Stimulated activated naive CD8-positive, alpha-beta T cell treated with anti-CD3 and anti-CD28 coated beads, Interleukin-15, Interleukin-2, amounts not matched to agents 100 ng/mL and 50 ng/mL, for 24 hours (primary cell): ENCODE data around the gene CHERP.
"Not testable (repeated sequence)": the region's sequence is repeated elsewhere in the genome, so short reads cannot be mapped to it uniquely, and the experiment has no call there.

Experiments
- H3K27ac Mint-ChIP-seq: one replicate; pipeline ENCODE4 v1.8.0; 2021; ENCODE audit warnings: mild to moderate bottlenecking, mixed read lengths
- H3K27me3 Mint-ChIP-seq: one replicate; pipeline ENCODE4 v1.8.0; 2021; ENCODE audit warnings: mixed read lengths
- H3K36me3 Mint-ChIP-seq: one replicate; pipeline ENCODE4 v1.8.0; 2021; ENCODE audit warnings: low read depth, mixed read lengths
- H3K4me1 Mint-ChIP-seq: one replicate; pipeline ENCODE4 v1.8.0; 2021; ENCODE audit warnings: low read depth, mixed read lengths
- H3K4me3 Mint-ChIP-seq: one replicate; pipeline ENCODE4 v1.8.0; 2021; ENCODE audit warnings: mild to moderate bottlenecking, mixed read lengths
- H3K9me3 Mint-ChIP-seq: one replicate; pipeline ENCODE4 v1.8.0; 2021; ENCODE audit warnings: mixed read lengths

CHERP gene

DNA sequence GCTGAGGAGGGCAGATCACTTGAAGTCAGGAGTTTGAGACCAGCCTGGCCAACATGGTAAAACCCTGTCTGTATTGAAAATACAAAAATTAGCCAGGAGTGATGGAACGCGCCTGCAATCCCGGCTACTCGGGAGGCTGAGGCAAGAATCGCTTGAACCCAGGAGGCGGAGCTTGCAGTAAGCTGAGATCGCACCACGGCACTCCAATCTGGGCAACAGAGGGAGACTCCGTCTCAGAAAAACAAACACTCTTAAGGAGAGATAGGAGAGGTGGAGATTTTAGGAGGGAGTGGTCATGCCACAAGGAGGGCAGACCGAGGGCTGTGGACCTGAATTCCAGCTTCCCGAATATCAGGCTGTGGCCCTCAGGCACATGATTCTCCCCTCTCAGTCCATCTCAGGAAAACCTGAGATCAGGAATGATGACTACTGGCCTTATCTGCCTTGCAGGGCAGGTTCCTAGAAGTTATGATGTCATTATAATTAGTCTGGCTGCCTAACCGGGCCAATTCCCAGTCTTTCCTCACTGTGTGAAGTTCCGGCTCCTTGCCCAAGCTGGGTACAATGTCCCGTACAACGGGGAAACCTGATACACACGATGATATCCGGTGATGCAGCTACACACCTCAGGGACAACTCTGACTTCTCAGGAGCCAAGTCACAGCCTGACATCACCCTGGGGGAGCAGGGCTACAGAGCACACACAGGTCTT lies 27.5 kb upstream of the CHERP start:
- Mint-ChIP-seq H3K27ac (no peak overlapping the region), H3K27me3 (no peaks in the 10 kb centered on the region), H3K36me3 (peaks cover 51% of the 10 kb centered on the region), H3K9me3 (no peaks in the 10 kb centered on the region), H3K4me1 (peaks cover 59% of the 10 kb centered on the region), H3K4me3 (peak overlapping the region; percentile 90)

DNA sequence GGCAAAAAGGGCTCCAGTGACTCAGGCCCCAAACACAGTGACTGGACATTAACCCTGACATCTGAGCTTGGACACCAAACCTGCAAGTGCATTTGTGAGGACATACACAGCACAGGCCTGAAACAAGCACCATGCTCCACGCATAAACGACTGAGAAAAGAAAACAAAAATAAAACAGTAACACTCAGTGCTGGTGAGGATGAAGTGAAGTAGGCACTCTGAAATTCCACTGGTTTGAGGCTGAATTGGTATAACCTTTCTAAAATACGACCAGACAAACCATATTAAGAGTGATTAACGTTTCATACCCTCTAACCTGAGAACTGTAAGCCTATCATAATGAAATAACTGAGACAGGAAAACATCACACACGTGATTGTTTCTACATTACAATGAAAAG lies 24.5 kb upstream of the CHERP start:
- Mint-ChIP-seq H3K4me1 (peaks cover 35% of the 10 kb centered on the region), H3K27me3 (no peaks in the 10 kb centered on the region), H3K27ac (peak overlapping the region; percentile 86), H3K36me3 (peaks cover 72% of the 10 kb centered on the region), H3K4me3 (peak overlapping the region; percentile 34), H3K9me3 (no peaks in the 10 kb centered on the region)

DNA sequence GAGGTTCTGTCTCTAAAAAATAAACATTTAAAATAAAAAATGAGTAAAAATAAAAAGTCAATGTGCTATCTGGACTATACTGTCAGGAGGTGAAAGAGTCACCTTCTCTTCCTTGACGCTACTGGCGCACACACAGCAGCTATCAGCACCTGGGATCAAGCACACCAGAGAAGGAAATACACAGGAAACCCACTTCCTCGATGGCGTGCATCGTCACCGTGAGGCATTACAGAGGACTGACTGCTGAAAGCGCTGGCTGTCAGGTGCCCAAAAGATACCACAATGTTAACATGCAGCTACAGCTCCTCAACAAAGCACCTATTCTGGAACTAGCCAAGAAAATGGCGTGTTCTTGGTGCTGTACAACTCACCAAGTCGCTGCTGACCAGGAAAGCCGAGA lies 23.9 kb upstream of the CHERP start:
- no peaks in the 10 kb centered on the region for H3K27me3 Mint-ChIP-seq

DNA sequence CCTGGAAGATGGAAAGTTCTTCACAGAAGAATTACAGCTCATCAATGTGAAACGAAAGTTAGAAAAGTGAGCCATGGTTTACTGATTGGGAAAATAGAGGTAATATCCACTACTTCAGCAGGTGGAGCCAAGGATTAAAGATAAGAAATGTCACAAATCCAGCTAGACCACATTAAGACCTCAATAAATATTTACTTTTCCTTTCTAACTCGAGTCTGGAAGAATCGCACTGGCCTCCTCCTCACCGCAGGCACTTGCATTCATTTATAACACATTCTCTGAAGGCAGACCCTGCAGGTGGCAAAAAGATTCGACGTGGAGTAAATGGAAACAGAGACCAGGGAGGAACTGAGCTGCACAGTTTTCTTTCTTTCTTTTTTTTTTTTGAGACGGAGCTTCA lies 22.6 kb upstream of the CHERP start:
- H3K36me3 Mint-ChIP-seq: peaks cover 76% of the 10 kb centered on the region
- peak overlapping the region; percentile 49 for H3K27ac Mint-ChIP-seq
- no peaks in the 10 kb centered on the region for H3K27me3 Mint-ChIP-seq
- H3K9me3 Mint-ChIP-seq: no peaks in the 10 kb centered on the region
- no peak overlapping the region for H3K4me3 Mint-ChIP-seq
- peaks cover 18% of the 10 kb centered on the region for H3K4me1 Mint-ChIP-seq

More for the DNA sequence above, 23.9 kb upstream of the CHERP start:
- Mint-ChIP-seq H3K4me1 (peaks cover 29% of the 10 kb centered on the region), H3K27ac (peak overlapping the region; percentile 86), H3K9me3 (no peaks in the 10 kb centered on the region), H3K36me3 (peaks cover 77% of the 10 kb centered on the region), H3K4me3 (peak overlapping the region; percentile 34)

DNA sequence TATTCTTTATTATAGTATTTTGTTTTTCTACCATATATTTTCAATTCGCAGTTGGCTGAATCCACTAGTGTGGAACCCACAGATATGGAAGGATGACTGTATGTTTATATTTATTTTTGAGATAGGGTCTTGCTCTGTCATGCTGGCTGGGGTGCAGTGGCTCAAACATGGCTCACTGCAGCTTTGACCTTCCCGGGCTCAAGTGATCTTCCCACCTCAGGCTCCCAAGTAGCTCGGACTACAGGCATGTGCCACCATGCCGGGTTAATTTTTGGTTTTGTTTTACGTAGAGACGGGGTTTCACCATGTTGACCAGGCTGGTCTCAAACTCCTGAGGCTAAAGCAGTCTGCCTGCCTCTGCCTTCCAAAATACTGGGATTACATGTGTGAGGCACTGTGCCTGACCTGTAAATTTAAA lies 20.4 kb upstream of the CHERP start:
- peaks cover 69% of the 10 kb centered on the region for H3K36me3 Mint-ChIP-seq
- no peaks in the 10 kb centered on the region for H3K9me3 Mint-ChIP-seq
- no peaks in the 10 kb centered on the region for H3K27me3 Mint-ChIP-seq
- H3K4me3 Mint-ChIP-seq: no peak overlapping the region
- no peak overlapping the region for H3K27ac Mint-ChIP-seq
- peaks cover 18% of the 10 kb centered on the region for H3K4me1 Mint-ChIP-seq

DNA sequence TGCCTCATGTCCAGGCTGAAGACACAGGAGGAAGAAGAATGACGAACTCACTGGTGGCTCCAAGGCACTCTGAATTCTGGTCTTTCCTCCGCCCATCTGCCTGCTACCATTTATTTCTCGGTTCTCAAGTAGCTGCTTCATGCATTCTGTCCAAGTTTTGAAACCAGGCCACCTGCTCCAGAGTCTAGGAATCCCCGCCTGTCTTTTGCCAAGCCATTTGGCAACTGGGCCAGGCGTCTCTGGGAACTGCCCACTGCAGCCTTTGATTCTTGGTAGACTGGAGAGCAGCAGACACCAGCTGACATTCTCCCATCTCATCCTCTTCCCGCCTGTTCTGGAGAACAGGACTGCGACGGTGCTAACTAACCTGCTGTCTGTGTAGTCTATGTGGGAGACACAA lies 19.1 kb upstream of the CHERP start:
- H3K27me3 Mint-ChIP-seq: no peaks in the 10 kb centered on the region
- no peak overlapping the region for H3K27ac Mint-ChIP-seq
- no peaks in the 10 kb centered on the region for H3K9me3 Mint-ChIP-seq
- peaks cover 11% of the 10 kb centered on the region for H3K4me1 Mint-ChIP-seq
- no peak overlapping the region for H3K4me3 Mint-ChIP-seq
- peaks cover 60% of the 10 kb centered on the region for H3K36me3 Mint-ChIP-seq

DNA sequence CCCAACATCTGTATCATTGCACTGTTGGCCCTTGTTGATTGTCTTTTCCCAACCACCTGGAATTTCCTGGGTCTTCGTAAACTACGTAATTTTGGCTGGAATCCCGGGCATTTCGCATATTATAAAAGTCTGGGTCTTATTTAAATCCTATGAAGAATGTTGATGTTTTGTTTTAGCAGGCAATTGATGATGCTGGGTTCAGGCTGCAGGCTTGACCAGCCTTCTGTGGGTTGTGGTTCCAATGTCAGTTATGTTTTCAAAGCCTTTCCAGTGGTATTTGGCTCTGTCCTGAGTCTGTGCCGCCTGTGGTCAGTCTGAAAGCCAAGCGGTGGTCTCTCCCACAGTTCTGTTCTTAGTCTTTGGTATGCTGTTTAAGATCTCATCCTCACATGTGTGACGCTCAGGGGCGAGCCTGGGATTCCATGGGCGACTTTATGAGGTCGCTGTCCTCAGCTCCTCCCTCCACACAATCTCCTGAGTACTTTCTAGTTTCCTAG lies 17.6 kb upstream of the CHERP start:
- Mint-ChIP-seq H3K36me3 (peaks cover 64% of the 10 kb centered on the region), H3K4me1 (peaks cover under 1% of the 10 kb centered on the region), H3K9me3 (no peaks in the 10 kb centered on the region), H3K4me3 (no peak overlapping the region), H3K27ac (no peak overlapping the region), H3K27me3 (no peaks in the 10 kb centered on the region)

DNA sequence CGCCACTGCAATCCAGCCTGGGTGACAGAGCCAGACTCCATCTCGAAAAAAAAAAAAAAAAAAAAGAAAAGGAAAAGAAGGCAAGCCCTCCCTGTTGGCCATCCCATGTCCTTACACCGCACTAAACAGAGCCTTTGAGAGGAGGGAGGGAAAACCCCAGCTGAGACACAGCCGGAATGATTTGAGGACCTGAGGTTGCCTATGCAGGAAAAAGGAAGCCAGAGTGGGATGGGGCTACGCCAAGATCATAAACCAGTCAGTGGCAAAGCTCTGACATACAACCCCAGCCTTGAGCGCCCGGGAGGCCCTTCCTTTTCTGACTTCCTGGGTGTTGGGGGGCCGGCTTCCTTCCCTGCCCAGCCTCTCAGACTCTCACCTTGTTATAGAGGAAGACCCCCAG lies 12.5 kb upstream of the CHERP start:
- no peak overlapping the region for H3K4me3 Mint-ChIP-seq
- H3K27ac Mint-ChIP-seq: no peak overlapping the region
- peaks cover 4% of the 10 kb centered on the region for H3K4me1 Mint-ChIP-seq
- no peaks in the 10 kb centered on the region for H3K27me3 Mint-ChIP-seq
- H3K9me3 Mint-ChIP-seq: no peaks in the 10 kb centered on the region
- peaks cover 42% of the 10 kb centered on the region for H3K36me3 Mint-ChIP-seq

DNA sequence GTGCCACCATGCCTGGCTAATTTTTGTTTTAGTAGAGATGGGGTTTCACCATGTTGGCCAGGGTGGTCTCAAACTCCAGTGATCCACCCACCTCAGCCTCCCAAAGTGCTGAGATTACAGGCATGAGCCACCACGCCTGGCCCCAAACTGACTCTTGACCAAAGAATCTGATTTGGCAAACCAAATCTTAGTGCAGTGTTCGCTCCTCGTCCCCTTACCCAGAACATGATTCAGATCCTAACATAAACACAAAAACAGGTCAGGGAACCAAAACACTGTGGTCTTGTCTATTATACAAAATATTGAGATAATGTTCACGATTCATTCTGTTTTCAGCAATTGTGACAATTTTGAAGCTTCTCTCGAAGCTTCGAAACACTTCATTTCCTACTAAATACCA lies 9.7 kb upstream of the CHERP start:
- not testable (repeated sequence) for H3K4me1 Mint-ChIP-seq, H3K4me3 Mint-ChIP-seq, H3K27ac Mint-ChIP-seq, H3K9me3 Mint-ChIP-seq, H3K27me3 Mint-ChIP-seq
- H3K36me3 Mint-ChIP-seq: peaks cover 37% of the 10 kb centered on the region

DNA sequence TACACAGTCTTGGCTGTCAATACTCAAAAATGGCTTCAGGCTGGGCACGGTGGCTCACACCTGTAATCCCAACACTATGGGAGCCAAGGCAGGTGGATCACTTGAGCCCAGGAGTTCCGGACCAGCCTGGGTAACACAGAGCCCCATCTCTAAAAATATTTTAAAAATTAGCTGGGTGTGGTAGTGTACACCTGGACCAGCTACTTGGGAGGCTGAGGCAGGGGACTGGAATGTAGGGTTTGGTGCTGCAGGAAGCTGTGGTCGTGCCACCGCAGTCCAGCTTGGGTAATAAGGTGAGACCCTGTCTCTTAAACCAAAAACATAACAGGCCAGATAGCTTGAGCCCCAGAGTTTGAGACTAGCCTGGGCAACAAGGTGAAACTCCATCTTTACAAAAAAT lies 6.7 kb upstream of the CHERP start:
- no peaks in the 10 kb centered on the region for H3K27me3 Mint-ChIP-seq
- H3K36me3 Mint-ChIP-seq: peaks cover 26% of the 10 kb centered on the region
- H3K4me3 Mint-ChIP-seq: no peak overlapping the region
- H3K27ac Mint-ChIP-seq: no peak overlapping the region
- peaks cover 13% of the 10 kb centered on the region for H3K4me1 Mint-ChIP-seq
- no peaks in the 10 kb centered on the region for H3K9me3 Mint-ChIP-seq

DNA sequence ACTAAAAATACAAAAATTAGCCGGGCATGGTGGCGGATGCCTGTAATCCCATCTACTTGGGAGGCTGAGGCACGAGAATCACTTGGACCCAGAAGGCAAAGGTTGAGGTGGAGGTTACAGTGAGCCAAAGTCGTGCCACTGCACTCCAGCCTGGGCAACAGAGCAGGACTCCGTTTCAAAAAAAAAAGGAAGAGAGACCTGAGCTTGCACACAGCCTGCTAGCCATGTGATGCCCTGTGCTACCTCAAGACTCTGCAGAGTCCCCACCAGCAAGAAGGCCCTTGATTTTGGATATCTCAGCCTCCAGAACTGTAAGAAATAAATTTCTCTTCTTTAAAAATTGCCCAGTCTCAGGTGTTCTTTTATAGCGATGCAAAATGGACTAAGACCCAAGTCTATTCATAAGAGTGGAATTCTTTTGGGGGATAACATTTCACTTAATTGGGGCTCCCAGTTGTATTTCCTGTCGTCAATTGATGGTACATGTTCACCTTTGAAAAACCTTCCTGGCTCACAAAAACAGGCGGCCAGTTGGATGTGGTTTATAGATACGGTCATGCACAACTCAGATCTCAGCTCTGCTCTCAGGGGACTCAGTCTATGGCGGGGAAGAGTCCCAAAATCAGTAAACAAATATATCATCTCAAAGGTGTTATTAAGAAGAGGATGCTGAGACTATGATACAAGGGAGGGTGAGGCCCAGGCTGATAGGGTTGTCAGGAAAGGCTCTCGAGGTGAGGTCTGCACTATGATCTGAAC lies 2.4 kb upstream of the CHERP start:
- Mint-ChIP-seq H3K4me1 (peaks cover 38% of the 10 kb centered on the region), H3K36me3 (peaks cover 28% of the 10 kb centered on the region), H3K27ac (peak overlapping the region; percentile 49), H3K4me3 (peak overlapping the region; percentile 62), H3K27me3 (no peaks in the 10 kb centered on the region), H3K9me3 (no peaks in the 10 kb centered on the region)

DNA sequence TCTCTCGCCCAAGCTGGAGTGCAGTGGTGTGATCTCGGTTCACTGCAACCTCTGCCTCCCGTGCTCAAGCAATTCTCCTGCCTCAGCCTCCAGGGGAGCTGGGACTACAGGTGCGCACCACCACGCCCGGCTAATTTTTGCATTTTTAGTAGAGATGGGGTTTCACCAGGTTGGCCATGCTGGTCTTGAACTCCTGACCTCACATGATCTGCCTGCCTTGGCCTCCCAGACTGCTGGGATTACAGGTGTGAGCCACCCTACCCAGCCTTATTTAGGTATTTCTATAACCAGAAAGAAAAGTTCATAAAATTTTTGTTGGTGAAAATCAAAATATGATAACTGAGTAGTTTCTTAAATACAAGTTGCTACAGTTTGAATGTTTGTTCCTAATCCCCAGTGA lies 1.5 kb upstream of the CHERP start:
- H3K27me3 Mint-ChIP-seq, H3K9me3 Mint-ChIP-seq: not testable (repeated sequence)
- peaks cover 36% of the 10 kb centered on the region for H3K36me3 Mint-ChIP-seq
- peak overlapping the region; percentile 97 for H3K4me3 Mint-ChIP-seq
- peaks cover 45% of the 10 kb centered on the region for H3K4me1 Mint-ChIP-seq
- H3K27ac Mint-ChIP-seq: peak overlapping the region; percentile 94

DNA sequence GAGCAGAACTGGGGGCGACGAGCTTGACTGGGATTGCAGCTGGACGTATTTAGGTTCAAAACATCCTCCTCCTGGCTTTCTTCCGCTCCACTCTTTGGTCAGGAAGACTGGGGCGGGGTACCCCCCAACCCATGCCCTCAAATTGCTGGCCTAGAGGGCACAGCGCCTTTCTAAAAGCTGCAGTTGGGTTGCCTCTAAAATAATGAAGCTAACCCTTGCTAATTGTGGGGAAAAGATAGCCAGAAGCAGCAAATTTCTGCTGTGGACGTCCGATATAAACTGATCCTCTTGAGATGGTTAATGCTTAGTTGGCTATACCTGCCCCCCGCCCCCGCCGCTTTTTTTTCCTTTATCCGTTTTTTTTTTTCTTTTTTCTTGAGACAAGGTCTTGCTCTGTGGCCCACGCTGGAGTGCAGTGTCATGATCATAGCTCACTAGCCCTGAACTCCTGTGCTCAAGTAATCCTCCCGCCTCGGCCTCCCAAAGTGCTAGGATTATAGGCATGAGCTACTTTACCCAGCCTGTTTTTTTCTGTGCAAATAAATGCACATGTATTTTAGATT lies 754 bp upstream of the CHERP start:
- H3K27me3 Mint-ChIP-seq: no peaks in the 10 kb centered on the region
- H3K9me3 Mint-ChIP-seq: no peaks in the 10 kb centered on the region
- peak overlapping the region; percentile 97 for H3K4me3 Mint-ChIP-seq
- peaks cover 51% of the 10 kb centered on the region for H3K4me1 Mint-ChIP-seq
- peaks cover 42% of the 10 kb centered on the region for H3K36me3 Mint-ChIP-seq
- H3K27ac Mint-ChIP-seq: peak overlapping the region; percentile 94

DNA sequence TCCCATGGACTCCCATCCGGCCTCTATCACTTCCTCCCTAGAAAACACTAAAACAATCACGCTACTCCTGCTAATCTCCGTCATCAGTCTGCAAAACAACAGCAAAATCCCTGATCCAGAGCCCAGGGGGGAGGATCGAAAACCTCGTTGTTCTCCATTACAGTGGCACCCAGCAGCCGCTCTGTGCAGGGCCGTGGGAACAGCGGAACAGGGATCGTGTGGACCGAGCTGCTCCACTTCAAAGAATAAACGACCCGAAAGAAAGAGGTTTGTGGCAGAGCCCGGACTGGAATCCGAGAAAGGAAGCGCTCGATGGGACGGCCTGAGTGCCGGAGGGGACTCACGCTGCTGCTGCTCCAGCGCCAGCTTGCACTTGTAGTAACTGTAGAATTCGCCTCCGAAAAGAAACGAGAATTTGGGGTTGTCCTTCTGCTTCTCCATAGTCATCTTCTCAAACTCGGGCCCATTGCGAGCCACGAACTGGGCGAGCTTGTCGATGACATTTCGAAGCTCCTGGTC lies 652 bp downstream of the CHERP start:
- Mint-ChIP-seq H3K27me3 (no peaks in the 10 kb centered on the region), H3K27ac (peak overlapping the region; percentile 90), H3K9me3 (no peaks in the 10 kb centered on the region), H3K4me3 (peak overlapping the region; percentile 97), H3K36me3 (peaks cover 50% of the 10 kb centered on the region), H3K4me1 (peaks cover 60% of the 10 kb centered on the region)

DNA sequence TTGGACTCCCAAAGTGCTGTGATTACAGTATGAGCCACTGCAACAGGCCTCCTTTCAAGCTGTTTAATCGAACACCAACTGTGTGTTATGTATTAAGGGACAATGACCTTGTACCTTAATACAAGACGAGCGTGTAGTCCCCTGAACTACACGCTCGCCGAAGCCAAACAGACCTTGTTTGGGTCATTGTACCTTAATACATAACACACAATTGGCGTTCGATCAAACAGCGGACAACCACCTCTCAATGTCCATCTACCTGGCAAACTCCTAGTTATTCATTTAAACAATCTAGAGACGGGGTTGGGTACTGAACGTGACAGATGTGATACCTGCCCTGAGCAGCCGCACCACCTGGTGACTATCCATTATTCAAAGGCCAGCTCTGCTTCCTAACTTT lies 1.3 kb downstream of the CHERP start:
- H3K4me1 Mint-ChIP-seq: peaks cover 60% of the 10 kb centered on the region
- no peaks in the 10 kb centered on the region for H3K9me3 Mint-ChIP-seq
- H3K27me3 Mint-ChIP-seq: no peaks in the 10 kb centered on the region
- H3K27ac Mint-ChIP-seq: peak overlapping the region; percentile 90
- peak overlapping the region; percentile 97 for H3K4me3 Mint-ChIP-seq
- H3K36me3 Mint-ChIP-seq: peaks cover 55% of the 10 kb centered on the region
